HEK293 (cell line): Measurements from ENCODE around the gene UGT1A8.
"Not testable (repeated sequence)": the region's sequence is repeated elsewhere in the genome, so short reads cannot be mapped to it uniquely, and the experiment has no call there.

ENCODE experiments used
- CTCF ChIA-PET: fragments of 350-600 bp; formaldehyde crosslinking; extraction: SDS; loops from one replicate; lab custom pipeline; 2021; ENCODE audit warnings: antibody characterized with exemption; lab: Yijun Ruan, JAX
- POLR2A ChIA-PET: fragments of 300-600 bp; formaldehyde crosslinking; extraction: SDS; loops from one replicate; lab custom pipeline; 2020; ENCODE audit warnings: antibody characterized with exemption, inconsistent platforms; lab: Yijun Ruan, JAX
- H3K27ac ChIP-seq: fragments of 200-500 bp; sonication (Bioruptor generic); 2 replicates; pipeline ENCODE4 v1.5.1; 2014; ENCODE audit warnings: low read depth, low read length, control low read depth, inconsistent platforms; ENCODE audit errors: extremely low read depth
- H3K36me3 ChIP-seq, 2 experiments: fragments of 200-500 bp in 1 of 2; sonication (Bioruptor generic) in 1 of 2; 1 replicate in 1 of 2; 2 replicates in 1 of 2; pipeline ENCODE4 v1.5.1; 2014 to 2017; ENCODE audit warnings: inconsistent platforms in 2 of 2, low read length in 2 of 2; ENCODE audit not compliant: control insufficient read depth in 2 of 2, insufficient read depth in 1 of 2
- H3K4me1 ChIP-seq: fragments of 200-500 bp; sonication (Bioruptor generic); 2 replicates; pipeline ENCODE4 v1.5.1; 2014; ENCODE audit warnings: mild to moderate bottlenecking, low read length, inconsistent platforms; ENCODE audit not compliant: control insufficient read depth, insufficient read depth
- H3K4me3 ChIP-seq: 2 replicates; pipeline ENCODE4 v1.5.1; 2011; ENCODE audit warnings: low read depth, mild to moderate bottlenecking, control low read depth, low read length, moderate library complexity
- H3K9me3 ChIP-seq: fragments of 200-500 bp; sonication (Bioruptor generic); 2 replicates; pipeline ENCODE4 v1.5.1; 2014; ENCODE audit warnings: low read depth, low read length, inconsistent platforms; ENCODE audit not compliant: control insufficient read depth, insufficient read depth
- ATF2 ChIP-seq: fragments of 450-650 bp; formaldehyde crosslinking; IDR thresholded peaks from 2 replicates; pipeline ENCODE4 v1.5.1; 2016; ENCODE audit warnings: missing biosample characterization, missing genetic modification characterization, low read depth
- GLIS2 ChIP-seq: fragments of 450-650 bp; formaldehyde crosslinking; IDR thresholded peaks from 2 replicates; pipeline ENCODE4 v1.5.1; 2016; ENCODE audit warnings: missing biosample characterization, missing genetic modification characterization
- HIC1 ChIP-seq: fragments of 450-650 bp; formaldehyde crosslinking; IDR thresholded peaks from 2 replicates; pipeline ENCODE4 v1.5.1; 2016; ENCODE audit warnings: missing biosample characterization, missing genetic modification characterization
- HOXA7 ChIP-seq: sonication (generic); formaldehyde crosslinking; IDR thresholded peaks from 2 replicates; pipeline ENCODE4 v1.8.1; 2022; ENCODE audit warnings: missing genetic modification reagents, borderline replicate concordance
- HOXC10 ChIP-seq: sonication (generic); formaldehyde crosslinking; IDR thresholded peaks from 2 replicates; pipeline ENCODE4 v1.8.1; 2023; ENCODE audit warnings: mild to moderate bottlenecking, missing genetic modification reagents
- KLF16 ChIP-seq: fragments of 450-650 bp; formaldehyde crosslinking; IDR thresholded peaks from 2 replicates; pipeline ENCODE4 v1.5.1; 2017; ENCODE audit warnings: missing biosample characterization, missing genetic modification characterization
- KLF8 ChIP-seq: fragments of 450-650 bp; formaldehyde crosslinking; IDR thresholded peaks from 2 replicates; pipeline ENCODE4 v1.5.1; 2016; ENCODE audit warnings: missing biosample characterization, missing genetic modification characterization
- MZF1 ChIP-seq: fragments of 450-650 bp; formaldehyde crosslinking; IDR thresholded peaks from 2 replicates; pipeline ENCODE4 v1.5.1; 2017; ENCODE audit warnings: missing biosample characterization, missing genetic modification characterization, borderline replicate concordance
- OSR2 ChIP-seq: fragments of 450-650 bp; formaldehyde crosslinking; IDR thresholded peaks from 2 replicates; pipeline ENCODE4 v1.5.1; 2016; ENCODE audit warnings: missing biosample characterization, missing genetic modification characterization
- SCRT2 ChIP-seq: fragments of 450-650 bp; formaldehyde crosslinking; IDR thresholded peaks from 2 replicates; pipeline ENCODE4 v1.5.1; 2016; ENCODE audit warnings: missing biosample characterization, missing genetic modification characterization
- ZBTB7A ChIP-seq: fragments of 450-650 bp; formaldehyde crosslinking; IDR thresholded peaks from 2 replicates; pipeline ENCODE4 v1.5.1; 2016; ENCODE audit warnings: low read depth, missing biosample characterization, missing genetic modification characterization
- ZFHX2 ChIP-seq: fragments of 450-650 bp; formaldehyde crosslinking; conservative IDR thresholded peaks from 2 replicates; pipeline ENCODE4 v1.5.1; 2016; ENCODE audit warnings: missing biosample characterization, missing genetic modification characterization
- ZFP69B ChIP-seq: fragments of 450-650 bp; formaldehyde crosslinking; IDR thresholded peaks from 2 replicates; pipeline ENCODE4 v1.5.1; 2016; ENCODE audit warnings: missing biosample characterization, missing genetic modification characterization
- ZNF133 ChIP-seq: fragments of 450-650 bp; formaldehyde crosslinking; IDR thresholded peaks from 2 replicates; pipeline ENCODE4 v1.5.1; 2016; ENCODE audit warnings: missing biosample characterization, missing genetic modification characterization
- ZNF202 ChIP-seq: fragments of 450-650 bp; formaldehyde crosslinking; IDR thresholded peaks from 2 replicates; pipeline ENCODE4 v1.5.1; 2016; ENCODE audit warnings: missing biosample characterization, missing genetic modification characterization, borderline replicate concordance
- ZNF24 ChIP-seq: fragments of 450-650 bp; formaldehyde crosslinking; IDR thresholded peaks from 2 replicates; pipeline ENCODE4 v1.5.1; 2016; ENCODE audit warnings: missing biosample characterization, missing genetic modification characterization
- ZNF248 ChIP-seq: fragments of 450-650 bp; formaldehyde crosslinking; IDR thresholded peaks from 2 replicates; pipeline ENCODE4 v1.5.1; 2017; ENCODE audit warnings: missing biosample characterization, missing genetic modification characterization
- ZNF274 ChIP-seq, 2 experiments: fragments of 200-500 bp in 1 of 2; fragments of 450-650 bp in 1 of 2; sonication (Bioruptor generic) in 1 of 2; formaldehyde crosslinking in 1 of 2; IDR thresholded peaks; 2 replicates each; pipeline versions ENCODE4 v1.5.1 to v1.6.1; 2014 to 2016; ENCODE audit warnings: borderline replicate concordance in 1 of 2, inconsistent platforms in 1 of 2, low read length in 1 of 2, missing biosample characterization in 1 of 2, missing genetic modification characterization in 1 of 2
- ZNF280C ChIP-seq: fragments of 450-650 bp; formaldehyde crosslinking; IDR thresholded peaks from 2 replicates; pipeline ENCODE4 v1.5.1; 2016; ENCODE audit warnings: missing biosample characterization, missing genetic modification characterization
- ZNF311 ChIP-seq: fragments of 450-650 bp; formaldehyde crosslinking; IDR thresholded peaks from 2 replicates; pipeline ENCODE4 v1.5.1; 2017; ENCODE audit warnings: missing biosample characterization, missing genetic modification characterization, borderline replicate concordance
- ZNF585B ChIP-seq: fragments of 450-650 bp; formaldehyde crosslinking; IDR thresholded peaks from 2 replicates; pipeline ENCODE4 v1.5.1; 2016; ENCODE audit warnings: missing biosample characterization, missing genetic modification characterization
- ZNF624 ChIP-seq: fragments of 450-650 bp; formaldehyde crosslinking; IDR thresholded peaks from 2 replicates; pipeline ENCODE4 v1.5.1; 2017; ENCODE audit warnings: missing biosample characterization, missing genetic modification characterization
- ZNF747 ChIP-seq: fragments of 450-650 bp; formaldehyde crosslinking; IDR thresholded peaks from 2 replicates; pipeline ENCODE4 v1.5.1; 2016; ENCODE audit warnings: missing biosample characterization, missing genetic modification characterization
- ZNF843 ChIP-seq: fragments of 450-650 bp; formaldehyde crosslinking; IDR thresholded peaks from 2 replicates; pipeline ENCODE4 v1.5.1; 2016; ENCODE audit warnings: missing biosample characterization, missing genetic modification characterization
- ZSCAN30 ChIP-seq: fragments of 450-650 bp; IDR thresholded peaks from 2 replicates; pipeline ENCODE4 v1.5.1; 2018; ENCODE audit warnings: missing biosample characterization, mild to moderate bottlenecking, missing genetic modification characterization, moderate library complexity

The UGT1A8 gene

GRCh38 chr2:233743464-233744259, 126.2 kb downstream of the UGT1A8 start:
- Histone ChIP-seq H3K9me3 (no peaks in the 10 kb centered on the region), H3K36me3 (no peaks in the 10 kb centered on the region), H3K4me1 (no peaks in the 10 kb centered on the region), H3K27ac (no peak overlapping the region), H3K4me3 (no peak overlapping the region)
- ChIA-PET CTCF (no interaction called here), POLR2A (no interaction called here)
- TF ChIP-seq GLIS2 (tag by site-specific recombination) (no peak), ZFHX2 (tag by site-specific recombination) (no peak), KLF8 (no peak), KLF16 (tag by site-specific recombination) (no peak), ZNF202 (no peak), ZNF311 (tag by site-specific recombination) (no peak), MZF1 (tag by site-specific recombination) (no peak), ATF2 (tag by site-specific recombination) (no peak), HOXA7 (no peak), OSR2 (tag by site-specific recombination) (no peak), HOXC10 (no peak), ZNF843 (tag by site-specific recombination) (no peak), ZNF133 (no peak), ZFP69B (tag by site-specific recombination) (no peak), ZNF280C (tag by site-specific recombination) (no peak), ZNF585B (tag by site-specific recombination) (no peak)

GRCh38 chr2:233745073-233745755, 127.8 kb downstream of the UGT1A8 start:
- TF ChIP-seq ZBTB7A (tag by site-specific recombination) (no peak), ZNF24 (tag by site-specific recombination) (no peak), ZNF274 (IDR thresholded peaks at IDR 0.05; ENCODE audit: low read length) (no peak), ZNF274 (tag by site-specific recombination; IDR thresholded peaks at IDR 0.05; ENCODE audit: borderline replicate concordance) (no peak), SCRT2 (tag by site-specific recombination) (no peak), ZNF248 (tag by site-specific recombination) (no peak), ZNF624 (tag by site-specific recombination) (no peak), ZNF747 (tag by site-specific recombination) (no peak), ZSCAN30 (no peak), HIC1 (tag by site-specific recombination) (no peak)
- TF ChIP-seq, all 188 proteins: peak for 0
- ChIA-PET CTCF (no interaction called here), POLR2A (no interaction called here)
- H3K36me3 ChIP-seq = no peaks in the 10 kb centered on the region
- H3K4me1 ChIP-seq = no peaks in the 10 kb centered on the region
- H3K9me3 ChIP-seq = no peaks in the 10 kb centered on the region
- no peak overlapping the region for H3K27ac ChIP-seq
- H3K4me3 ChIP-seq = no peak overlapping the region

- CTCF ChIA-PET, POLR2A ChIA-PET, H3K27ac ChIP-seq, H3K4me1 ChIP-seq, H3K36me3 ChIP-seq, H3K4me3 ChIP-seq, H3K9me3 ChIP-seq: not testable (repeated sequence)
Observed at GRCh38 chr2:233745838-233746237, 128.4 kb downstream of the UGT1A8 start.
